ENCODE results near the gene RBM17. TPM values are rescaled to one million over a fixed set of nuclear protein-coding genes. Genes with fewer than 3 reads are reported as not detected.

RBM17 gene
- total and polyA plus RNA-seq, 10 of the 15 experiments (the other 5 are each of a cell fraction or from before 2014, with no cell fraction given) = 28.4 to 181 (median 83.9) TPM

DNA sequence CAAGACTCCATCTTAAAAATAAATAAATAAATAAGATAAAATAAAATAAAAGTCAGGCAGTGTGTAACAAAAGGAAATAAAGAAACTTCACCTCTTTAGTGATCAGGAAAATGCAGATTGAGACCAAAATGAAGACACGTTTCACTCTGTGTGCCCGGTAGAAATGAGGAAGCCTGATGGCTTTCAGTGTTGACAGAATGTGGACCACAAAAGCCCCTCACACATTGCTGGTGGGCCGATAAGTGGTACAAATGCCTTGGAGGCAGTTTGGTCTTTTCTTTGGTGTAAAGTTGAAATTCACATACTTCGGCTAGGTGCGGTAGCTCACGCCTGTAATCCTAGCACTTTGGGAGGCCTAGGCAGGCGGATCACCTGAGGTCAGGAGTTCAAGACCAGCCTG is 69.4 kb downstream of the RBM17 start (continued):
- TF ChIP-seq ZNF384 (IDR thresholded peaks at IDR 0.05; ENCODE audit: borderline replicate concordance, low read depth, low read length) (no peak), TCF3 (IDR thresholded peaks at IDR 0.05; ENCODE audit: borderline replicate concordance, insufficient read depth, low read depth, low read length) (no peak), ZNF217 (IDR thresholded peaks at IDR 0.05) (no peak)
- TF ChIP-seq, protein P1, sequence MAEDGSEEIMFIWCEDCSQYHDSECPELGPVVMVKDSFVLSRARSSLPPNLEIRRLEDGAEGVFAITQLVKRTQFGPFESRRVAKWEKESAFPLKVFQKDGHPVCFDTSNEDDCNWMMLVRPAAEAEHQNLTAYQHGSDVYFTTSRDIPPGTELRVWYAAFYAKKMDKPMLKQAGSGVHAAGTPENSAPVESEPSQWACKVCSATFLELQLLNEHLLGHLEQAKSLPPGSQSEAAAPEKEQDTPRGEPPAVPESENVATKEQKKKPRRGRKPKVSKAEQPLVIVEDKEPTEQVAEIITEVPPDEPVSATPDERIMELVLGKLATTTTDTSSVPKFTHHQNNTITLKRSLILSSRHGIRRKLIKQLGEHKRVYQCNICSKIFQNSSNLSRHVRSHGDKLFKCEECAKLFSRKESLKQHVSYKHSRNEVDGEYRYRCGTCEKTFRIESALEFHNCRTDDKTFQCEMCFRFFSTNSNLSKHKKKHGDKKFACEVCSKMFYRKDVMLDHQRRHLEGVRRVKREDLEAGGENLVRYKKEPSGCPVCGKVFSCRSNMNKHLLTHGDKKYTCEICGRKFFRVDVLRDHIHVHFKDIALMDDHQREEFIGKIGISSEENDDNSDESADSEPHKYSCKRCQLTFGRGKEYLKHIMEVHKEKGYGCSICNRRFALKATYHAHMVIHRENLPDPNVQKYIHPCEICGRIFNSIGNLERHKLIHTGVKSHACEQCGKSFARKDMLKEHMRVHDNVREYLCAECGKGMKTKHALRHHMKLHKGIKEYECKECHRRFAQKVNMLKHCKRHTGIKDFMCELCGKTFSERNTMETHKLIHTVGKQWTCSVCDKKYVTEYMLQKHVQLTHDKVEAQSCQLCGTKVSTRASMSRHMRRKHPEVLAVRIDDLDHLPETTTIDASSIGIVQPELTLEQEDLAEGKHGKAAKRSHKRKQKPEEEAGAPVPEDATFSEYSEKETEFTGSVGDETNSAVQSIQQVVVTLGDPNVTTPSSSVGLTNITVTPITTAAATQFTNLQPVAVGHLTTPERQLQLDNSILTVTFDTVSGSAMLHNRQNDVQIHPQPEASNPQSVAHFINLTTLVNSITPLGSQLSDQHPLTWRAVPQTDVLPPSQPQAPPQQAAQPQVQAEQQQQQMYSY (CRISPR knock-in tag; IDR thresholded peaks at IDR 0.05) = no peak

DNA sequence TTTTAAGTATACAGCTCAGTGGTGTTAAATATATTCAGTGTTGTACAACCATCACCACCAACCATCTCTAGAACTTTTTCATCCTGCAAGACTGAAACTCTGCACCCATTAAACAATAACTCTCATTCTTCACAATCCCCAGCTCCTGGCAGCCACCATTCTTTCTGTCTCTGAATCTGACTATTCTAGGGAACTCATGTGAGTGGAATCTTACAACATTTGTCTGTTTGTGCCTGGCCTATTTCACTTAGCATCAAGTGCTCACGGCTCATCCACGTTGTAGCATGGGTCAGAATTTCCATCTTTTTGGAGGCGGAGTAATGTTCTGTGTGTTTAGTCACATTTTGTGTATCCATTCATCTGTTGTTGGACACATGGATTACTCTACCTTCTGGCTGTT is 73.1 kb downstream of the RBM17 start:
- WGBS (ENCODE audit: insufficient coverage, insufficient replicate concordance, low lambda C conversion rate, missing lambda C conversion rate) = 98% methylated on average over 3 of the region's 3 CpGs
- intact Hi-C loops (cut with micrococcal nuclease; ENCODE audit: unreplicated experiment) (loop anchor here (2.0 kb wide), 1 partner anchor 41 kb away; the partner anchor contains the start of gene PFKFB3), in situ Hi-C loops (cut with MboI) (no loop called here)
- Histone ChIP-seq H3K79me2 (ENCODE audit: control insufficient read depth, insufficient read depth, low read length) (peaks cover 31% of the 10 kb centered on the region), H3K36me3 (ENCODE audit: control insufficient read depth in 2 of 2, insufficient read depth in 2 of 2, low read length in 1 of 2) (no peaks in the 10 kb centered on the region; a peak in 1 of 4 replicates), H4K20me1 (ENCODE audit: control insufficient read depth, insufficient read depth) (no peaks in the 10 kb centered on the region; the same call in 1 of the 2 replicates), H3K9ac (ENCODE audit: control insufficient read depth, insufficient read depth, low read length) (no peak overlapping the region), H3K4me3 (no peak overlapping the region), H3K9me3 (replicated peaks; ENCODE audit: control insufficient read depth, insufficient read depth, low read length) (no peaks in the 10 kb centered on the region), H3K4me2 (ENCODE audit: control insufficient read depth, insufficient read depth) (no peak overlapping the region), H3K27me3 (replicated peaks in 1 of 2; ENCODE audit: control insufficient read depth in 2 of 2, insufficient read depth in 2 of 2, low read length in 1 of 2) (no peaks in the 10 kb centered on the region), H3K4me1 (ENCODE audit: control insufficient read depth, insufficient read depth, low read length) (no peaks in the 10 kb centered on the region; the same call in 1 of the 2 replicates), H3K27ac (ENCODE audit: control insufficient read depth, insufficient read depth) (no peak overlapping the region), H2AFZ (ENCODE audit: control insufficient read depth, low read depth, low read length) (no peak overlapping the region)
- TF ChIP-seq, protein P2, sequence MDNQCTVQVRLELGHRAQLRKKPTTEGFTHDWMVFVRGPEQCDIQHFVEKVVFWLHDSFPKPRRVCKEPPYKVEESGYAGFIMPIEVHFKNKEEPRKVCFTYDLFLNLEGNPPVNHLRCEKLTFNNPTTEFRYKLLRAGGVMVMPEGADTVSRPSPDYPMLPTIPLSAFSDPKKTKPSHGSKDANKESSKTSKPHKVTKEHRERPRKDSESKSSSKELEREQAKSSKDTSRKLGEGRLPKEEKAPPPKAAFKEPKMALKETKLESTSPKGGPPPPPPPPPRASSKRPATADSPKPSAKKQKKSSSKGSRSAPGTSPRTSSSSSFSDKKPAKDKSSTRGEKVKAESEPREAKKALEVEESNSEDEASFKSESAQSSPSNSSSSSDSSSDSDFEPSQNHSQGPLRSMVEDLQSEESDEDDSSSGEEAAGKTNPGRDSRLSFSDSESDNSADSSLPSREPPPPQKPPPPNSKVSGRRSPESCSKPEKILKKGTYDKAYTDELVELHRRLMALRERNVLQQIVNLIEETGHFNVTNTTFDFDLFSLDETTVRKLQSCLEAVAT (IDR thresholded peaks at IDR 0.05) = no peak
- no peak for TF ChIP-seq BACH1 (IDR thresholded peaks at IDR 0.05; ENCODE audit: borderline replicate concordance)
- no peak for TF ChIP-seq NFXL1 (IDR thresholded peaks at IDR 0.05; ENCODE audit: borderline replicate concordance)
- no peak for TF ChIP-seq ZNF207 (IDR thresholded peaks at IDR 0.05; ENCODE audit: borderline replicate concordance)
- no peak for TF ChIP-seq CBFB (IDR thresholded peaks at IDR 0.05; ENCODE audit: low read depth)
- no peak for TF ChIP-seq TCF7 (IDR thresholded peaks at IDR 0.05; ENCODE audit: borderline replicate concordance)
- TF ChIP-seq FOS (IDR thresholded peaks at IDR 0.05; ENCODE audit: borderline replicate concordance, extremely low read depth, insufficient read length) = no peak
- TF ChIP-seq CBX3 (IDR thresholded peaks at IDR 0.05; ENCODE audit: borderline replicate concordance, low read depth) = no peak
- RAD21 ChIA-PET (ENCODE audit: unreplicated experiment) = interaction anchor here (1.2 to 1.8 kb wide), 3 partner anchors 9 to 40 kb away, joined by 3 to 6 read pairs (median 5); partner anchors contain the start of gene PFKFB3
- no peak for DNase-seq (ENCODE audit: low read depth, low spot score)
- FAIRE-seq = no peak
- no peak for ATAC-seq
- POLR2A ChIA-PET = interaction anchor here (0.6 kb wide), 1 partner anchor 17 kb away, joined by 3 read pairs; no protein-coding TSS in a partner anchor
- CTCF ChIA-PET = interaction anchor here (1.0 to 2.9 kb wide), 8 partner anchors 10 to 247 kb away, joined by 3 to 32 read pairs (median 6); partner anchors contain the start of gene PFKFB3
- SMC1A ChIA-PET (ENCODE audit: uncharacterized antibody, unreplicated experiment) = interaction anchor here (1.0 to 2.5 kb wide), 4 partner anchors 9 to 51 kb away, joined by 3 to 11 read pairs (median 7); no protein-coding TSS in a partner anchor
- BruUV-seq (replicated peaks) = no TSS peak
